Trophoblast cell (in vitro differentiated cells and primary cell): ENCODE measurements around the gene MMP25.

Experiments
- DNase-seq, 2 donors: peaks; one replicate each; pipeline ENCODE4 v3.0.0-alpha.2; 2016
- H2AFZ ChIP-seq: 2 replicates; pipeline ENCODE4 v1.6.1; 2013; ENCODE audit warnings: low read length, moderate library complexity, mild to moderate bottlenecking; ENCODE audit not compliant: insufficient read depth, poor library complexity
- H2AK5ac ChIP-seq: 2 replicates; pipeline ENCODE4 v1.6.1; 2013; ENCODE audit warnings: mild to moderate bottlenecking, low read length
- H2BK120ac ChIP-seq: 2 replicates; pipeline ENCODE4 v1.6.1; 2013; ENCODE audit warnings: low read length, mild to moderate bottlenecking, moderate library complexity; ENCODE audit not compliant: insufficient read depth, poor library complexity
- H2BK12ac ChIP-seq: 2 replicates; pipeline ENCODE4 v1.6.1; 2013; ENCODE audit warnings: mild to moderate bottlenecking, low read length, moderate library complexity
- H2BK5ac ChIP-seq: 2 replicates; pipeline ENCODE4 v1.6.1; 2013; ENCODE audit warnings: low read length, low read depth, moderate library complexity, mild to moderate bottlenecking; ENCODE audit not compliant: poor library complexity
- H3K14ac ChIP-seq: 2 replicates; pipeline ENCODE4 v1.6.1; 2013; ENCODE audit warnings: mild to moderate bottlenecking, low read length
- H3K18ac ChIP-seq: 2 replicates; pipeline ENCODE4 v1.6.1; 2013; ENCODE audit warnings: mild to moderate bottlenecking, low read length
- H3K23ac ChIP-seq: 2 replicates; pipeline ENCODE4 v1.6.1; 2013; ENCODE audit warnings: low read length
- H3K27ac ChIP-seq: 2 replicates; pipeline ENCODE4 v1.5.1; 2013; ENCODE audit warnings: low read depth, mild to moderate bottlenecking, inconsistent platforms, low read length, moderate library complexity
- H3K27me3 ChIP-seq: 2 replicates; pipeline ENCODE4 v1.6.1; 2013; ENCODE audit warnings: inconsistent platforms, mild to moderate bottlenecking, low read length, moderate library complexity; ENCODE audit not compliant: insufficient read depth
- H3K36me3 ChIP-seq, 2 experiments: 1 replicate in 1 of 2; 2 replicates in 1 of 2; pipeline ENCODE4 v1.6.1; 2013; ENCODE audit warnings: low read length in 2 of 2, mild to moderate bottlenecking in 2 of 2, moderate library complexity in 1 of 2; ENCODE audit not compliant: insufficient read depth in 2 of 2, control insufficient read depth in 1 of 2
- H3K4ac ChIP-seq: 2 replicates; pipeline ENCODE4 v1.6.1; 2013; ENCODE audit warnings: low read depth, mild to moderate bottlenecking, low read length, moderate library complexity
- H3K4me1 ChIP-seq, 2 experiments: 1 replicate in 1 of 2; 2 replicates in 1 of 2; pipeline ENCODE4 v1.6.1; 2013; ENCODE audit warnings: low read length in 2 of 2, mild to moderate bottlenecking in 2 of 2, moderate library complexity in 1 of 2; ENCODE audit not compliant: insufficient read depth in 2 of 2, control insufficient read depth in 1 of 2
- H3K4me2 ChIP-seq: 2 replicates; pipeline ENCODE4 v1.6.1; 2013; ENCODE audit warnings: inconsistent platforms, mild to moderate bottlenecking, low read length, moderate library complexity
- H3K4me3 ChIP-seq: 2 replicates; pipeline ENCODE4 v1.5.1; 2013; ENCODE audit warnings: mild to moderate bottlenecking, low read depth, low read length, inconsistent platforms
- H3K79me1 ChIP-seq: one replicate; pipeline ENCODE4 v1.6.1; 2013; ENCODE audit warnings: low read length
- H3K79me2 ChIP-seq: 2 replicates; pipeline ENCODE4 v1.6.1; 2013; ENCODE audit warnings: low read length, mild to moderate bottlenecking; ENCODE audit not compliant: control insufficient read depth, insufficient read depth, poor library complexity
- H3K9ac ChIP-seq: 2 replicates; pipeline ENCODE4 v1.6.1; 2013; ENCODE audit warnings: mild to moderate bottlenecking, low read length
- H3K9me3 ChIP-seq: 2 replicates; pipeline ENCODE4 v1.6.1; 2013; ENCODE audit warnings: low read depth, mild to moderate bottlenecking, control low read depth, inconsistent platforms, low read length; ENCODE audit not compliant: insufficient read depth
- H4K12ac ChIP-seq: 2 replicates; pipeline ENCODE4 v1.6.1; 2013; ENCODE audit warnings: low read depth, mild to moderate bottlenecking, low read length, moderate library complexity
- H4K8ac ChIP-seq: 2 replicates; pipeline ENCODE4 v1.6.1; 2013; ENCODE audit warnings: low read depth, mild to moderate bottlenecking, low read length, moderate library complexity
- H4K91ac ChIP-seq: one replicate; pipeline ENCODE4 v1.6.1; 2013; ENCODE audit warnings: low read depth, mild to moderate bottlenecking, low read length, moderate library complexity
- WGBS: extraction: QIAGEN DNeasy Blood & Tissue Kit; methylation state at CpG from one replicate; pipeline ENCODE4 v1.1.7; 2013; ENCODE audit warnings: missing lambda C conversion rate; ENCODE audit not compliant: insufficient read length, insufficient coverage; ENCODE audit errors: extremely low coverage; 5-methylcytosine and 5-hydroxymethylcytosine counted together

The MMP25 gene

GRCh38 chr16:3058139-3059030, 12.0 kb downstream of the MMP25 start:
- Histone ChIP-seq H4K8ac (peak overlapping the region; percentile 100), H3K9ac (peak overlapping the region; percentile 80), H2BK5ac (no peak overlapping the region), H3K27ac (no peak overlapping the region), H3K18ac (peak overlapping the region; percentile 98), H3K4me3 (peak overlapping the region; percentile 88), H3K36me3 (peaks cover 2 to 7% of the 10 kb centered on the region in 2 experiments), H2AK5ac (no peak overlapping the region), H2AFZ (peak overlapping the region; percentile 95), H2BK120ac (peak overlapping the region; percentile 95), H3K79me2 (peaks cover 5% of the 10 kb centered on the region), H3K27me3 (no peaks in the 10 kb centered on the region), H3K4ac (peak overlapping the region; percentile 80), H3K4me1 (peaks cover 10 to 11% of the 10 kb centered on the region in 2 experiments), H3K9me3 (no peaks in the 10 kb centered on the region), H3K23ac (no peak overlapping the region), H2BK12ac (no peak overlapping the region), H3K14ac (peak overlapping the region; percentile 99), H3K4me2 (peak overlapping the region; percentile 87), H3K79me1 (peaks cover 10% of the 10 kb centered on the region), H4K12ac (peak overlapping the region; percentile 99), H4K91ac (peak overlapping the region; percentile 97)
- peak in 1 of 2 donors; percentile 27 for DNase-seq
- no CpG with 5 or more reads among the region's 77 CpGs for WGBS

GRCh38 chr16:3059041-3059722, 12.8 kb downstream of the MMP25 start:
- Histone ChIP-seq H2AK5ac (peak overlapping the region; percentile 57), H3K4ac (peak overlapping the region; percentile 80), H3K4me2 (peak overlapping the region; percentile 87), H2BK5ac (peak overlapping the region; percentile 54), H3K4me1 (peaks cover 10 to 11% of the 10 kb centered on the region in 2 experiments), H3K9me3 (no peaks in the 10 kb centered on the region), H4K8ac (peak overlapping the region; percentile 100), H3K36me3 (peaks cover 2 to 4% of the 10 kb centered on the region in 2 experiments), H3K9ac (peak overlapping the region; percentile 80), H3K27ac (peak overlapping the region; percentile 46), H3K23ac (no peak overlapping the region), H3K27me3 (no peaks in the 10 kb centered on the region), H3K18ac (peak overlapping the region; percentile 98), H3K14ac (peak overlapping the region; percentile 99), H4K12ac (peak overlapping the region; percentile 99), H3K4me3 (peak overlapping the region; percentile 88), H2AFZ (peak overlapping the region; percentile 95), H4K91ac (peak overlapping the region; percentile 97), H3K79me2 (peaks cover 5% of the 10 kb centered on the region), H2BK120ac (peak overlapping the region; percentile 95), H3K79me1 (peaks cover 10% of the 10 kb centered on the region), H2BK12ac (peak overlapping the region; percentile 74)
- no CpG with 5 or more reads among the region's 67 CpGs for WGBS
- DNase-seq, result peak; percentile 93 to 96

- H4K91ac ChIP-seq, result peak overlapping the region; percentile 78
- H3K79me1 ChIP-seq, result peaks cover 10% of the 10 kb centered on the region
- H2BK12ac ChIP-seq, result peak overlapping the region; percentile 30
- no peaks in the 10 kb centered on the region for H3K9me3 ChIP-seq
- H3K4me3 ChIP-seq, result no peak overlapping the region
- peaks cover 11 to 12% of the 10 kb centered on the region in 2 experiments for H3K4me1 ChIP-seq
- no peak overlapping the region for H2BK5ac ChIP-seq
- H2AK5ac ChIP-seq, result no peak overlapping the region
- no peak for DNase-seq
- peaks cover under 1% of the 10 kb centered on the region in 2 experiments for H3K36me3 ChIP-seq
- H3K4me2 ChIP-seq, result peak overlapping the region; percentile 71
- peak overlapping the region; percentile 46 for H3K27ac ChIP-seq
- H3K9ac ChIP-seq, result peak overlapping the region; percentile 73
- no peak overlapping the region for H3K23ac ChIP-seq
- peaks cover 5% of the 10 kb centered on the region for H3K79me2 ChIP-seq
- peak overlapping the region; percentile 41 for H3K18ac ChIP-seq
- peak overlapping the region; percentile 3 for H2BK120ac ChIP-seq
- WGBS, result no CpG with 5 or more reads among the region's 9 CpGs
- H4K8ac ChIP-seq, result peak overlapping the region; percentile 80
- H3K14ac ChIP-seq, result peak overlapping the region; percentile 55
- H3K27me3 ChIP-seq, result no peaks in the 10 kb centered on the region
- peak overlapping the region; percentile 39 for H2AFZ ChIP-seq
- peak overlapping the region; percentile 7 for H4K12ac ChIP-seq
- peak overlapping the region; percentile 18 for H3K4ac ChIP-seq
Measured at GRCh38 chr16:3059723-3060242, 13.4 kb downstream of the MMP25 start.

GRCh38 chr16:3060339-3061127, 14.2 kb downstream of the MMP25 start:
- no peak overlapping the region for H2BK5ac ChIP-seq
- no peak overlapping the region for H3K23ac ChIP-seq
- no peak overlapping the region for H2BK120ac ChIP-seq
- no peak overlapping the region for H4K8ac ChIP-seq
- no peaks in the 10 kb centered on the region for H3K9me3 ChIP-seq
- WGBS, result no CpG with 5 or more reads among the region's 14 CpGs
- no peak overlapping the region for H4K91ac ChIP-seq
- peaks cover 10% of the 10 kb centered on the region for H3K79me1 ChIP-seq
- DNase-seq, result no peak
- no peak overlapping the region for H3K4me2 ChIP-seq
- no peak overlapping the region for H3K18ac ChIP-seq
- peaks cover 16 to 19% of the 10 kb centered on the region in 2 experiments for H3K4me1 ChIP-seq
- H2AK5ac ChIP-seq, result peak overlapping the region; percentile 3
- H3K4ac ChIP-seq, result no peak overlapping the region
- no peak overlapping the region for H3K14ac ChIP-seq
- H3K4me3 ChIP-seq, result no peak overlapping the region
- H2AFZ ChIP-seq, result peak overlapping the region; percentile 6
- no peak overlapping the region for H3K27ac ChIP-seq
- H3K79me2 ChIP-seq, result peaks cover 5% of the 10 kb centered on the region
- no peaks in the 10 kb centered on the region for H3K27me3 ChIP-seq
- H2BK12ac ChIP-seq, result no peak overlapping the region
- no peaks in the 10 kb centered on the region for H3K36me3 ChIP-seq
- H4K12ac ChIP-seq, result no peak overlapping the region
- no peak overlapping the region for H3K9ac ChIP-seq
